Activated naive CD8-positive, alpha-beta T cell treated with anti-CD3 and anti-CD28 coated beads, Interleukin-2, amount 50 U/mL, for 24 hours (primary cell): ENCODE measurements around the gene CTIF.

Experiments
- ATAC-seq: fragments of 150-1000 bp; cut with Tn5 transposase; one replicate; pipeline ENCODE4 v1.10.0; 2021
- DNase-seq: peaks from one replicate; pipeline ENCODE4 v3.0.0; 2021
- H3K27ac Mint-ChIP-seq: one replicate; pipeline ENCODE4 v1.8.0; 2021; ENCODE audit warnings: mild to moderate bottlenecking, mixed read lengths
- H3K27me3 Mint-ChIP-seq: one replicate; pipeline ENCODE4 v1.8.0; 2021; ENCODE audit warnings: mixed read lengths
- H3K36me3 Mint-ChIP-seq: one replicate; pipeline ENCODE4 v1.8.0; 2021; ENCODE audit warnings: low read depth, mixed read lengths
- H3K4me1 Mint-ChIP-seq: one replicate; pipeline ENCODE4 v1.8.0; 2021; ENCODE audit warnings: mixed read lengths
- H3K4me3 Mint-ChIP-seq: one replicate; pipeline ENCODE4 v1.8.0; 2021; ENCODE audit warnings: mild to moderate bottlenecking, moderate library complexity, mixed read lengths
- H3K9me3 Mint-ChIP-seq: one replicate; pipeline ENCODE4 v1.8.0; 2021; ENCODE audit warnings: mixed read lengths

CTIF gene

GRCh38 chr18:48634975-48635374 lies 96.1 kb downstream of the CTIF start:
- Mint-ChIP-seq H3K4me3 (no peak overlapping the region), H3K4me1 (no peaks in the 10 kb centered on the region), H3K36me3 (no peaks in the 10 kb centered on the region), H3K9me3 (no peaks in the 10 kb centered on the region), H3K27ac (no peak overlapping the region), H3K27me3 (peaks cover 2% of the 10 kb centered on the region)
- no peak for ATAC-seq
- DNase-seq = no peak

DNA sequence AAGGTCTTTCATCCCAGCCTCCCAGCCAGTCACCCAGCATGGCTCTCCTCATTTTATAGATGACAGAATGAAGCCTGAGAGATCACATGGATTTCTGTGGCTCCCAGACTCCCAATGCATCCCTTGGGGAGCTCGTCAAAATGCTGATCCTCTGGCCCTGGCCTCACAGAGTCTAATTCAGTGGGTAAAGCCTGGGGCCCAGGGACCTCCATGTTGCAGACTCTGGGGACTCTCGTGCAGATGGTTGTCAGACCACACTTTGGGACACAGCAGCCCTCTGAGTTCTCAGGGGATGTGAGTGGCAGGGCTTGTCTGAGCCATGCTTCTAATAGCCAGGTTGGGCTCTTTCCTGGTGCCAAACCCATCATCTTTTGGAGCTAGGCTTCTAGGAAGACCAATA lies 97.0 kb downstream of the CTIF start:
- Mint-ChIP-seq H3K27me3 (peaks cover 2% of the 10 kb centered on the region), H3K27ac (no peak overlapping the region), H3K36me3 (no peaks in the 10 kb centered on the region), H3K4me3 (no peak overlapping the region), H3K9me3 (no peaks in the 10 kb centered on the region), H3K4me1 (no peaks in the 10 kb centered on the region)
- DNase-seq (no peak), ATAC-seq (no peak)

GRCh38 chr18:48636436-48636835 lies 97.6 kb downstream of the CTIF start:
- no peak overlapping the region for H3K4me3 Mint-ChIP-seq
- H3K9me3 Mint-ChIP-seq = no peaks in the 10 kb centered on the region
- H3K4me1 Mint-ChIP-seq = no peaks in the 10 kb centered on the region
- ATAC-seq = no peak
- H3K27me3 Mint-ChIP-seq = peaks cover 2% of the 10 kb centered on the region
- no peak for DNase-seq
- no peaks in the 10 kb centered on the region for H3K36me3 Mint-ChIP-seq
- no peak overlapping the region for H3K27ac Mint-ChIP-seq

- Mint-ChIP-seq H3K9me3 (no peaks in the 10 kb centered on the region), H3K27me3 (peaks cover 2% of the 10 kb centered on the region), H3K36me3 (no peaks in the 10 kb centered on the region), H3K27ac (no peak overlapping the region), H3K4me1 (no peaks in the 10 kb centered on the region), H3K4me3 (no peak overlapping the region)
- DNase-seq (no peak), ATAC-seq (no peak)
These were observed 98.5 kb downstream of the CTIF start for GRCh38 chr18:48637081-48637990.

DNA sequence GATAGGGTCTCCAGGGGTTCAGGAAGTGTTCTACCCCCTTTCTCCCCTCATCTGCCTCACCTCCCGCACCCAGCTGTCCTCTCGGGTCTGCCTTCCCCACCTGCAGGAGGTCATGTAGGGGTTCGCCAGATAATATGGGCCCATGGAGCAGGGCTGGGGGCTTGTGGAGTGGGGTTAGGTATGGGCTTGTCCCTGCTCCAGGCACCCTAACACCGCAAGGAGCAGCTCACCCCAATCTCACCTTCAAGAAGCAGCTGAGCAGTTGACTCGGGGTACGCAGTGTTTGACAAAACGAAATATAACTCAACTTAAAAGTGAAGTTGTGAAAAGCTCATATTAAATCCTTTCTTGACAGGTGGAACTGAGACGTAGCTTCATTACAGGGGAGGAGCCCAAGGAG lies 99.6 kb downstream of the CTIF start:
- no peak overlapping the region for H3K4me3 Mint-ChIP-seq
- H3K9me3 Mint-ChIP-seq = no peaks in the 10 kb centered on the region
- no peak overlapping the region for H3K27ac Mint-ChIP-seq
- no peak for ATAC-seq
- H3K4me1 Mint-ChIP-seq = no peaks in the 10 kb centered on the region
- DNase-seq = no peak
- H3K27me3 Mint-ChIP-seq = peaks cover 2% of the 10 kb centered on the region
- H3K36me3 Mint-ChIP-seq = no peaks in the 10 kb centered on the region

DNA sequence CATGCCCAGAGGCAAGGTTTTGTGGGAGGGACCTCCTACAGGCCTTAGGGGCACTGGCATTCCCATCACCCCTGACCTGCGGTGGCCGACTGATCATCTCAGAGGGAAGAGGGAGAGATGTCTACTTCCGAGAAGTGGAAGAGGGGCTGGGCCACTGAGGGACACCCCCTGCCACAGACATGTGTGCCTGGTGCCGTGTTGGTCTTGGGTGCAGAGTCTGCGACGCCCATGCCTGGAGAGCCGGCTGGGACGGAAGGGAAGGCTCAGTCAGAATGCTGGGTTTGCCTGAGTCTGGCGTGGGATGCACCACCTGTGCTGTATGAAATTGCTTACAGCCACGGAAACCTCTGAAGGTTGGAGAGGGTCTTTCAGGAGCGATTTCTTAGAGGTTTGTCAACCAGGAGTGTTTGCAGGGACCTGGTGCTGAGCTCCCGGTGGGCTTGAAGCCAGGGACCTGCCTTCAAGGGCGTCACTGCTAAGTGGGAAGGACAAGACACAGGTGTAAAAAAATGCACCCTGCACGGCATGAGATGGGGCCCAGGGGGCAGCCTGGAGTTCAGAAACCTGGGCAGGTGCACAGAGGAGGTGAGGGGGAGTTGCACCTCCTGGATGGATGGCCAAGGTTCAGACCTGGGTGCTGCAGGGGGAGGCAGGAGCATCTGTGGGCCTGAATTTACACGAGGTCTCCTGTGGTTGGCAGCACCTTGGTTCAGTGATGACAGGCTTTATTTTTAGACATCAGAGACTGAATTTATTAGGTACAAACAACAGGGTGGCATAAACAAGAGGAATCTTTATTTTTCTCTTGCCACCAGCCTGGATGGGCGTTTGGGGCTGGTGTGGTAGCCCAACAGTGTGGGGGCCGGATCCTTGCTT lies 100.3 kb downstream of the CTIF start:
- Mint-ChIP-seq H3K27ac (no peak overlapping the region), H3K27me3 (peaks cover 2% of the 10 kb centered on the region), H3K9me3 (no peaks in the 10 kb centered on the region), H3K4me1 (no peaks in the 10 kb centered on the region), H3K4me3 (no peak overlapping the region), H3K36me3 (no peaks in the 10 kb centered on the region)
- DNase-seq = no peak
- no peak for ATAC-seq

DNA sequence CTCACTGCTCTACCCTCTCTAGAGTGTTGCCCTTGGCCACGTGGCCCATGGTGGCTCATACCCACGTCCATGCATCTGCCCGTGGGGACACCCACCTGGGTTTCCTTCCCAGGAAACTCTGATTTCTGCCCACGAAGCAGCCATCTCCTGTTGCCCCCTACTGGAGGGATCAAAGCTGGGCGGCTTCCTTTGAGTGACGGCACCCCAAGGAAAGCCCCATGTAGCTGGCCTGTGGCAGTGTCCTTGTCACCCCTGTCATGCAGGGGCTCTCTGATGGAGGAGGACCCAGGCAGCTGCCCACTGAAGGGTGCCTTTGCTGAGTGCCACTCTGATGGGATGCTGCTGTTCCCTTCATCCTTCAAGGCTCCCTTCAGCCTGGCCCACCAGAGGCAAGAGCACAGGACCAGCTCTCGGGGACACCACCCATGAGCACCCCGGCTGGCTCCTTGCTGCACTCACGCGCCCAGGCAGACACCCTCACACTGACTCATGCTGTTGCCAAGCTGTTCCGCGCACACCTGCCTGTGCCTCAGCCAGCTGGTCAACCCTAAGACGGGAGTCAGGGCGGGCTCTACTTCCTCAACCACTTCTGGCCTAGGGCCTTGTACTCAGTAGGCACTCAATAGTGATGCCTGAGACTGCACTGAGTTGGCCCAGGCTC lies 101.1 kb downstream of the CTIF start:
- DNase-seq (no peak), ATAC-seq (peak; percentile 17)
- Mint-ChIP-seq H3K4me3 (no peak overlapping the region), H3K4me1 (no peaks in the 10 kb centered on the region), H3K36me3 (no peaks in the 10 kb centered on the region), H3K27me3 (peaks cover 2% of the 10 kb centered on the region), H3K9me3 (no peaks in the 10 kb centered on the region), H3K27ac (no peak overlapping the region)

GRCh38 chr18:48640566-48641270 lies 101.9 kb downstream of the CTIF start:
- H3K4me3 Mint-ChIP-seq = no peak overlapping the region
- H3K27ac Mint-ChIP-seq = no peak overlapping the region
- no peaks in the 10 kb centered on the region for H3K36me3 Mint-ChIP-seq
- ATAC-seq = peak; percentile 45
- no peaks in the 10 kb centered on the region for H3K4me1 Mint-ChIP-seq
- DNase-seq = no peak
- no peaks in the 10 kb centered on the region for H3K9me3 Mint-ChIP-seq
- peaks cover 2% of the 10 kb centered on the region for H3K27me3 Mint-ChIP-seq

DNA sequence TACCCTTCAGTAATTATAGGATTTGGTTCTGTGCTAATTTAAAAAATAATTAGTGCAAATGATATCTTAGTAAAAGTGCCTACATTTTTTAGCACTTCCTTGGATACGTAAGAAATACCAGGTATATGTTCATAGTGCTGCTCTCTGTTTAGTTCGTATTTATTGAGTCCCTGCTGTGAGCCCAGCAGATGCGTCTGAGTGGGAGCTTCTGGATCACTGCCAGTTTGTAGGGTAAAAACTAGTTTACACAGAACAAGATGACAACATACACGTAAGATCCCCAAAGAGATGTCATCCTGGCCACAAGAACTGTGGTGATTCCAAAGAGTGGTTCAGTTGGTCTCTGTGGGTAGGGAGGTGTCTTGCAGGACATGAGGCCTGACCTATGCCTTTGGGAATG lies 103.2 kb downstream of the CTIF start:
- DNase-seq (no peak), ATAC-seq (no peak)
- H3K27me3 Mint-ChIP-seq = peaks cover 2% of the 10 kb centered on the region
- no peak overlapping the region for H3K27ac Mint-ChIP-seq
- no peaks in the 10 kb centered on the region for H3K4me1 Mint-ChIP-seq
- no peak overlapping the region for H3K4me3 Mint-ChIP-seq
- H3K36me3 Mint-ChIP-seq = no peaks in the 10 kb centered on the region
- H3K9me3 Mint-ChIP-seq = no peaks in the 10 kb centered on the region

DNA sequence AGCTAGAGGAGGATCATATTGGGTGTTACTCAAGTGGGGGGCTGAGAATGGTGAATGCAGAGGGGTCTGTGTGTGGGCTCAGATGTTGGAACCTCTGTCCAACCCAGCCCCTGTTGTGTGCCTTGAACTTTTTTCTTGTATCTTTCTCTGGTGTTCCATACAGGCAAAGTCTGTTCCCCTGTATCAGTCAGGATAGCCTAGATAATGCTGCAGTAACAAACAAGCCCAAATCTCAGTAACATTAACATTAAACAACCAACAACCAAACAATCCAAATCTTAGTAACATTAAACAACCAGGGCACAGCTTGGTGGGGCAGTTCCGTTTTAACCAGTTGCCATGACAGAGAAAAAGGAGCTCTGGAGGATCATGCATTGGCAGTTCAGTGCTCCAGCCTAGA lies 103.7 kb downstream of the CTIF start:
- peaks cover 2% of the 10 kb centered on the region for H3K27me3 Mint-ChIP-seq
- ATAC-seq (no peak), DNase-seq (no peak)
- no peaks in the 10 kb centered on the region for H3K36me3 Mint-ChIP-seq
- H3K9me3 Mint-ChIP-seq = no peaks in the 10 kb centered on the region
- H3K27ac Mint-ChIP-seq = no peak overlapping the region
- no peak overlapping the region for H3K4me3 Mint-ChIP-seq
- H3K4me1 Mint-ChIP-seq = no peaks in the 10 kb centered on the region

- no peak for ATAC-seq
- peaks cover 2% of the 10 kb centered on the region for H3K27me3 Mint-ChIP-seq
- H3K4me3 Mint-ChIP-seq = no peak overlapping the region
- no peak overlapping the region for H3K27ac Mint-ChIP-seq
- no peaks in the 10 kb centered on the region for H3K4me1 Mint-ChIP-seq
- no peak for DNase-seq
- H3K9me3 Mint-ChIP-seq = no peaks in the 10 kb centered on the region
- H3K36me3 Mint-ChIP-seq = no peaks in the 10 kb centered on the region
These were observed 104.4 kb downstream of the CTIF start for GRCh38 chr18:48643262-48643661.

DNA sequence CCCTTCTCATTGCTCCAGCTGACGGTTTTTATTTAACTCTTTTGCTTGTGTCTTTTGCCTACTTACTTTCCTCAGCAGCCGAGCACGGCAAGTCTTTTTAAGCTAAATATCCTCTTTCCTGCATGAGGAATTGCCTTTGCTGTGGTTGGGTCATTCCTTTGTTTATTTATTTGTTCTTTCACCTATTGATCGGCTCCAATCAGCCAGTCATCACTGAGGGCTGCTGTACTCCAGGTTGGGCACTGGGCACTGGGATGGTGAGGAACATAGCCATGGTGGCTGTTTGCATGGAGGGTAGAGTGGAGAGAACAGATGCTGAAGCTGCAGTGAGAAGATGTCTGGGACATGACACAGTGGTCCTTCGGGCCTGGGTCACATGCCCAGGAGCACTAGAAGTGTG lies 105.2 kb downstream of the CTIF start:
- Mint-ChIP-seq H3K9me3 (no peaks in the 10 kb centered on the region), H3K4me3 (no peak overlapping the region), H3K27ac (no peak overlapping the region), H3K4me1 (no peaks in the 10 kb centered on the region), H3K27me3 (no peaks in the 10 kb centered on the region), H3K36me3 (no peaks in the 10 kb centered on the region)
- no peak for ATAC-seq
- no peak for DNase-seq

DNA sequence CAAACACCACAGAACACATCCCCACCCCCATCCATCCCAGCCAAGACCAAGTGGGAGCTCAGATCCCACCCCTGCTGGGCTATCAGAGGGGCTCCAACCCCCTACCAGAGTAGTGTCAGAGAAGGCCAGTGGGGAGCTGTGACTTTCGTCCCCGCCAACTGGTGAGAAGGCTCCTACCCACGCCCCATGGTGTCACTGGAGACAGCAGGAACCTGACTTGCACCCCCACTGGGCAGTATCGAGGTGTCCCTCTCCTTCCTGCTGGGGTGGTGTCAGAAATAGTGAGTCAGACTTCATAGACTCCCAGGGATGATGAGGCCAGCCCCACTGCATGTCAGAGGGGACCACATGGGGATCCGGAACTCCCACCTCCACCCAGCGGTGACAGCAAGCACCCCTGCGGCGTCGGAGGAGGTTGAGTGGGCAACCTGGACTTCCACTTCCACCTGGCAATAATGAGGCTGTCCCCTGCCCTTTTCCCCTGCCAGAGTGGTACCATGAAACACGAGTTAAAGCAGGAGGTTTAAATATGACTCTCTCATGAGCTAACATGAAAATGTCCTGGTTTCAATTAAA lies 106.7 kb downstream of the CTIF start:
- Mint-ChIP-seq H3K4me1 (no peaks in the 10 kb centered on the region), H3K36me3 (no peaks in the 10 kb centered on the region), H3K9me3 (no peaks in the 10 kb centered on the region), H3K27me3 (no peaks in the 10 kb centered on the region), H3K4me3 (no peak overlapping the region), H3K27ac (no peak overlapping the region)
- DNase-seq (no peak), ATAC-seq (no peak)

GRCh38 chr18:48646976-48647375 lies 108.1 kb downstream of the CTIF start:
- Mint-ChIP-seq H3K9me3 (no peaks in the 10 kb centered on the region), H3K4me1 (no peaks in the 10 kb centered on the region), H3K4me3 (no peak overlapping the region), H3K27ac (no peak overlapping the region), H3K36me3 (no peaks in the 10 kb centered on the region), H3K27me3 (no peaks in the 10 kb centered on the region)
- ATAC-seq (no peak), DNase-seq (no peak)
